B cell (primary cell): ENCODE data around the gene ASB15. TPM values are rescaled to one million over a fixed set of nuclear protein-coding genes. Genes with fewer than 3 reads are reported as not detected.

Source experiments
- ATAC-seq: fragments of 200-7000 bp; cut with Tn5 transposase; one replicate; pipeline ENCODE4 v1.10.0; 2021; ENCODE audit warnings: low read depth, mild to moderate bottlenecking, moderate number of reproducible peaks, moderate library complexity
- CTCF ChIA-PET: fragments of 350-600 bp; sonication (Branson Sonifier 250); formaldehyde crosslinking; loops from one replicate; lab custom pipeline; 2021; ENCODE audit warnings: antibody characterized with exemption, inconsistent platforms; lab: Charles Lee
- POLR2A ChIA-PET: fragments of 350-600 bp; sonication (Branson Sonifier 250); formaldehyde crosslinking; loops from one replicate; lab custom pipeline; 2021; ENCODE audit warnings: antibody characterized with exemption; lab: Charles Lee
- DNase-seq: peaks from one replicate; pipeline ENCODE4 v3.0.0; 2013
- H2AFZ ChIP-seq: 2 replicates; pipeline ENCODE4 v1.6.1; 2012; ENCODE audit warnings: mild to moderate bottlenecking, low read depth, low read length; ENCODE audit not compliant: insufficient read depth, poor library complexity, severe bottlenecking
- H3K27ac ChIP-seq, 2 donors: 1 replicate in 1 of 2; 2 replicates in 1 of 2; pipeline ENCODE4 v1.5.1; 2012 to 2013; ENCODE audit warnings: low read length in 2 of 2, mild to moderate bottlenecking in 2 of 2, moderate library complexity in 1 of 2
- H3K27me3 ChIP-seq, 4 experiments: fragments of 200-600 bp in 1 of 4; sonication (generic) in 1 of 4; replicated peaks in 1 of 4; 1 replicate in 2 of 4; 2 replicates in 2 of 4; pipeline versions ENCODE4 v1.6.1 to v1.7.0; 2013 to 2016; ENCODE audit warnings: low read length in 3 of 4, mild to moderate bottlenecking in 2 of 4, mixed read lengths in 1 of 4, moderate library complexity in 1 of 4; ENCODE audit not compliant: insufficient read depth in 4 of 4, control insufficient read depth in 3 of 4; ENCODE audit errors: control extremely low read depth in 1 of 4
- H3K36me3 ChIP-seq, 2 experiments: replicated peaks in 1 of 2; 1 replicate in 1 of 2; 2 replicates in 1 of 2; pipeline versions ENCODE4 v1.6.1 to v1.7.1; 2013; ENCODE audit warnings: low read length in 1 of 2; ENCODE audit not compliant: insufficient read depth in 2 of 2, control insufficient read depth in 1 of 2; ENCODE audit errors: control extremely low read depth in 1 of 2, extremely low read depth in 1 of 2
- H3K4me1 ChIP-seq, 2 donors: fragments of 200-600 bp in 1 of 2; sonication (generic) in 1 of 2; 1 replicate in 1 of 2; 2 replicates in 1 of 2; pipeline versions ENCODE4 v1.5.1 to v1.6.1; 2013 to 2017; ENCODE audit warnings: low read length in 2 of 2; ENCODE audit not compliant: control insufficient read depth in 2 of 2, insufficient read depth in 2 of 2
- H3K4me2 ChIP-seq: replicated peaks from 2 replicates; pipeline ENCODE3; 2012; ENCODE audit warnings: mild to moderate bottlenecking, low read depth, low read length; ENCODE audit not compliant: poor library complexity, severe bottlenecking
- H3K4me3 ChIP-seq, 5 experiments: fragments of 200-600 bp in 1 of 5; sonication (generic) in 1 of 5; 1 replicate in 3 of 5; 2 replicates in 2 of 5; pipeline versions ENCODE4 v1.5.1 to v1.7.0; 2011 to 2016; ENCODE audit warnings: low read length in 4 of 5, mild to moderate bottlenecking in 4 of 5, low read depth in 2 of 5, control low read depth in 1 of 5, moderate library complexity in 1 of 5; ENCODE audit not compliant: insufficient read depth in 1 of 5; ENCODE audit errors: control extremely low read depth in 1 of 5, extremely low read depth in 1 of 5
- H3K79me2 ChIP-seq: fragments of 200-600 bp; sonication (generic); one replicate; pipeline ENCODE4 v1.6.0; 2016; ENCODE audit warnings: low read length; ENCODE audit not compliant: control insufficient read depth, insufficient read depth
- H3K9ac ChIP-seq: fragments of 200-600 bp; sonication (generic); 2 replicates; pipeline ENCODE4 v1.6.1; 2017; ENCODE audit warnings: mild to moderate bottlenecking, low read length, moderate library complexity
- H3K9me3 ChIP-seq, 3 donors: one replicate each; pipeline versions ENCODE4 v1.6.1 to v1.7.1; 2013; ENCODE audit warnings: low read length in 2 of 3; ENCODE audit not compliant: control insufficient read depth in 2 of 3, insufficient read depth in 1 of 3; ENCODE audit errors: control extremely low read depth in 1 of 3
- H4K20me1 ChIP-seq: 2 replicates; pipeline ENCODE4 v1.6.0; 2012; ENCODE audit warnings: mild to moderate bottlenecking, low read length; ENCODE audit not compliant: insufficient read depth, control insufficient read depth, poor library complexity, severe bottlenecking
- H3K27ac Mint-ChIP-seq: one replicate; pipeline ENCODE4 v1.8.0; 2021; ENCODE audit warnings: mixed read lengths
- H3K27me3 Mint-ChIP-seq: one replicate; pipeline ENCODE4 v1.8.0; 2021; ENCODE audit warnings: mixed read lengths
- H3K4me1 Mint-ChIP-seq: one replicate; pipeline ENCODE4 v1.8.0; 2021; ENCODE audit warnings: mixed read lengths
- H3K4me3 Mint-ChIP-seq: one replicate; pipeline ENCODE4 v1.8.0; 2021; ENCODE audit warnings: mixed read lengths
- H3K9me3 Mint-ChIP-seq: one replicate; pipeline ENCODE4 v1.8.0; 2022; ENCODE audit warnings: mixed read lengths; ENCODE audit not compliant: insufficient read depth
- EZH2 ChIP-seq: IDR thresholded peaks from 2 replicates; pipeline ENCODE4 v1.6.1; 2012; ENCODE audit warnings: borderline replicate concordance, low read depth, mild to moderate bottlenecking, moderate library complexity, low read length; ENCODE audit not compliant: insufficient read depth, poor library complexity, severe bottlenecking
- WGBS: methylation state at CpG from one replicate; pipeline ENCODE4 v1.1.5; 2013; ENCODE audit warnings: missing lambda C conversion rate; ENCODE audit not compliant: insufficient coverage; 5-methylcytosine and 5-hydroxymethylcytosine counted together
- intact Hi-C: fragments of 100-400 bp; cut with micrococcal nuclease; formaldehyde crosslinking; loops from one replicate; pipeline ENCODE4 v1.10.0; 2022
- polyA plus RNA-seq: library from polyadenylated mRNA; depleted of rRNA; stranded (reverse); fragments of >200 nt; gene quantifications from 2 replicates; pipeline ENCODE4 v1.2.3, GENCODE V29; 2012
- total RNA-seq, 2 donors: library from RNA; stranded (reverse); fragments of 120-200 nt in 1 of 2; gene quantifications; 1 replicate in 1 of 2; 2 replicates in 1 of 2; pipeline versions ENCODE4 v1.2.3 to v1.2.4, GENCODE V29; 2013 to 2022
- TF ChIP-seq, protein P1 (sequence below): fragments of 200-600 bp; IDR thresholded peaks from one replicate; pipeline ENCODE4 v1.8.0; 2022; ENCODE audit warnings: antibody characterized with exemption, mild to moderate bottlenecking

Gene ASB15
- total and polyA plus RNA-seq, 2 donors (not counting 1 experiment from before 2014, with no cell fraction given), result not detected

DNA sequence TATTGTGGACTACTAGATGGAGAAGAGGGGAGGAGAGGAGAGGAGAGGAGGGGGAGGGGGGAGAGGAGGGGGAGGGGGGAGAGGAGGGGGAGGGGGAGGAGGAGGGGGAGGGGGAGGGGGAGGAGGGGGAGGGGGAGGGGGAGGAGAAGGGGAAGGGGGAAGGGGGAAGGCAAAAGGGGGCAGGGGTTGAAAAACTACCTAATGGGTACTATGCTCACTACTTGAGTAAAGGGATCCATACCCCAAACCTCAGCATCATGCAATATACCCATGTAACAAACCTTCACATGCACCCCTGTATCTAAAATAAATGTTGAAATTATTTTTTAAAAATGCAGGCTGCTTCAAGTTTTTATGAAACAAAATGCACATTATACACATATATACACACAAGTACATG lies 39.0 kb downstream of the ASB15 start:
- Histone ChIP-seq H3K4me2 (no peak overlapping the region), H3K4me1 (no peaks in the 10 kb centered on the region), H3K36me3 (no peaks in the 10 kb centered on the region), H2AFZ (no peak overlapping the region), H3K9me3 (no peaks in the 10 kb centered on the region), H3K27ac (no peak overlapping the region), H3K9ac (no peak overlapping the region), H4K20me1 (no peaks in the 10 kb centered on the region), H3K4me3 (no peak overlapping the region), H3K79me2 (no peaks in the 10 kb centered on the region), H3K27me3 (peaks cover 0 to 11% (median 10%) of the 10 kb centered on the region in 4 experiments)
- Mint-ChIP-seq H3K27me3 (peaks cover 51% of the 10 kb centered on the region), H3K27ac (no peak overlapping the region), H3K4me1 (no peaks in the 10 kb centered on the region), H3K4me3 (no peak overlapping the region), H3K9me3 (no peaks in the 10 kb centered on the region)
- DNase-seq (no peak), ATAC-seq (no peak)
- POLR2A ChIA-PET, result no interaction called here
- intact Hi-C loops, result no loop called here
- TF ChIP-seq, protein P1, sequence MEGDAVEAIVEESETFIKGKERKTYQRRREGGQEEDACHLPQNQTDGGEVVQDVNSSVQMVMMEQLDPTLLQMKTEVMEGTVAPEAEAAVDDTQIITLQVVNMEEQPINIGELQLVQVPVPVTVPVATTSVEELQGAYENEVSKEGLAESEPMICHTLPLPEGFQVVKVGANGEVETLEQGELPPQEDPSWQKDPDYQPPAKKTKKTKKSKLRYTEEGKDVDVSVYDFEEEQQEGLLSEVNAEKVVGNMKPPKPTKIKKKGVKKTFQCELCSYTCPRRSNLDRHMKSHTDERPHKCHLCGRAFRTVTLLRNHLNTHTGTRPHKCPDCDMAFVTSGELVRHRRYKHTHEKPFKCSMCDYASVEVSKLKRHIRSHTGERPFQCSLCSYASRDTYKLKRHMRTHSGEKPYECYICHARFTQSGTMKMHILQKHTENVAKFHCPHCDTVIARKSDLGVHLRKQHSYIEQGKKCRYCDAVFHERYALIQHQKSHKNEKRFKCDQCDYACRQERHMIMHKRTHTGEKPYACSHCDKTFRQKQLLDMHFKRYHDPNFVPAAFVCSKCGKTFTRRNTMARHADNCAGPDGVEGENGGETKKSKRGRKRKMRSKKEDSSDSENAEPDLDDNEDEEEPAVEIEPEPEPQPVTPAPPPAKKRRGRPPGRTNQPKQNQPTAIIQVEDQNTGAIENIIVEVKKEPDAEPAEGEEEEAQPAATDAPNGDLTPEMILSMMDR, result no peak
- no peak for TF ChIP-seq EZH2
- CTCF ChIA-PET, result no interaction called here

DNA sequence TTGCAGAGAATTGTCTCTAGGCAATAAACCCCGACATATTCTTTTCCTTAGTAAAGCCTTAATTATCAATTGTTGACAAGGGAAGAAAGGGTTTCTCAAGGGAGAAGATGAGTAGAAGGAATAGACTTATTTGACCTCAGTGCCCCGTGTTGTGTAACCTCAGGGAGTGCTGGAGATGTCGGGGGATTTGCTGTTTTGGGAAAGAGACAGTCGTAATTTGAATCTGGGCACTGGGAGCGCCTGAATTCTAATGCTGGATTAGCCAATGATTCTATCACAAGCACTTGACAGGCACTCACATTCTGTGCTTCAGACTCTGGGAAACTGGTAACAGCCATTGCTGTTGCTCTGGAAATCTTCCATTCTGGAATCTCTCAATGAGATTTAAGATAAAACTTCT lies 40.3 kb downstream of the ASB15 start:
- Histone ChIP-seq H3K27ac (no peak overlapping the region), H4K20me1 (no peaks in the 10 kb centered on the region), H3K4me2 (no peak overlapping the region), H3K9ac (no peak overlapping the region), H3K27me3 (peaks cover 0 to 12% (median 10%) of the 10 kb centered on the region in 4 experiments), H3K79me2 (no peaks in the 10 kb centered on the region), H2AFZ (no peak overlapping the region), H3K4me1 (no peaks in the 10 kb centered on the region), H3K9me3 (no peaks in the 10 kb centered on the region), H3K36me3 (no peaks in the 10 kb centered on the region), H3K4me3 (no peak overlapping the region)
- intact Hi-C loops, result no loop called here
- Mint-ChIP-seq H3K9me3 (no peaks in the 10 kb centered on the region), H3K4me1 (no peaks in the 10 kb centered on the region), H3K27ac (no peak overlapping the region), H3K4me3 (no peak overlapping the region), H3K27me3 (peaks cover 53% of the 10 kb centered on the region)
- no peak for TF ChIP-seq EZH2
- TF ChIP-seq, protein P1, result no peak
- POLR2A ChIA-PET, result no interaction called here
- CTCF ChIA-PET, result interaction anchor here (0.7 kb wide), 1 partner anchor 231 kb away, joined by 3 read pairs; no protein-coding TSS in a partner anchor
- WGBS, result 88% methylated on average over 2 of the region's 5 CpGs
- DNase-seq, result no peak
- no peak for ATAC-seq
